Ovary (tissue), 10 donors: ENCODE results near the gene PLXDC2. TPM values are rescaled to one million over a fixed set of nuclear protein-coding genes. Genes with fewer than 3 reads are reported as not detected.
"Not testable (repeated sequence)": the region's sequence is repeated elsewhere in the genome, so short reads cannot be mapped to it uniquely, and the experiment has no call there.

Source experiments
- DNase-seq, 5 donors: peaks; one replicate each; pipeline ENCODE4 v3.0.0-alpha.2; 2019 to 2020
- H3K27ac ChIP-seq, 2 donors: fragments of 200-600 bp; one replicate each; pipeline versions ENCODE4 v1.5.1 to v1.8.0; 2019 to 2022
- H3K27me3 ChIP-seq: fragments of 200-600 bp; one replicate; pipeline ENCODE4 v1.8.0; 2022
- H3K36me3 ChIP-seq: fragments of 200-600 bp; sonication (generic); one replicate; pipeline ENCODE4 v1.5.1; 2019
- H3K4me1 ChIP-seq: one replicate; pipeline ENCODE4 v1.8.1; 2013; ENCODE audit warnings: mild to moderate bottlenecking, moderate library complexity; ENCODE audit not compliant: insufficient read depth
- H3K4me3 ChIP-seq: fragments of 200-600 bp; sonication (generic); one replicate; pipeline ENCODE4 v1.5.1; 2017
- H3K9me3 ChIP-seq, 2 donors: fragments of 200-600 bp in 1 of 2; sonication (generic) in 1 of 2; one replicate each; pipeline versions ENCODE4 v1.5.1 to v1.8.1; 2013 to 2019; ENCODE audit warnings: mild to moderate bottlenecking in 1 of 2, moderate library complexity in 1 of 2
- EP300 ChIP-seq: sonication (generic); formaldehyde crosslinking; IDR thresholded peaks from one replicate; pipeline ENCODE4 v1.6.1; 2017; ENCODE audit warnings: antibody characterized with exemption
- POLR2A ChIP-seq: fragments of 450-650 bp; IDR thresholded peaks from one replicate; pipeline ENCODE4 v1.6.1; 2017; ENCODE audit warnings: antibody characterized with exemption, mild to moderate bottlenecking, moderate library complexity
- WGBS, 3 donors: extraction: QIAGEN DNeasy Blood & Tissue Kit in 1 of 3; methylation state at CpG; one replicate each; pipeline versions ENCODE4 v1.1.5 to v1.1.7; 2013 to 2017; 5-methylcytosine and 5-hydroxymethylcytosine counted together
- intact Hi-C, 4 donors: fragments of 100-400 bp; cut with DNase I; formaldehyde crosslinking; loops; one replicate each; pipeline versions ENCODE4 v1.11.0 to v1.15.1; 2022 to 2023
- long read RNA-seq, 3 donors: library from polyadenylated mRNA in 2 of 3; unstranded in 2 of 3; transcript quantifications; one replicate each; pipeline ENCODE4 v2.0.0 and lab custom pipeline, GENCODE V29; 2021 to 2026
- polyA plus RNA-seq, 2 donors: library from polyadenylated mRNA; stranded (reverse); fragments of 200-250 nt in 1 of 2; fragments of 350-450 nt in 1 of 2; fragmentation: Illumina TruSeq in 1 of 2; extraction: RNeasy Lipid Tissue Mini Kit (QIAGEN cat#74804) in 1 of 2; gene quantifications; one replicate each; pipeline ENCODE4 v1.2.3, GENCODE V29; 2013 to 2014
- total RNA-seq, 7 donors: library from RNA; depleted of rRNA in 2 of 7; stranded (reverse); fragments of >200 nt in 2 of 7; fragmentation: NEBNext Ultra II Directional in 3 of 7; extraction: Animal tissue kit (Norgen Biotek cat#: 25700) in 3 of 7; gene quantifications; one replicate each; pipeline versions ENCODE4 v1.1.0 to v1.2.4, GENCODE V29; 2016 to 2023
- TF ChIP-seq, protein P1 (sequence below), 3 donors: fragments of 450-650 bp in 2 of 3; fragments of 200-600 bp in 1 of 3; IDR thresholded peaks; one replicate each; pipeline versions ENCODE4 v1.5.1 to v1.8.0; 2016 to 2022; ENCODE audit warnings: antibody characterized with exemption in 3 of 3, mild to moderate bottlenecking in 1 of 3
- donor health status: DM: no; HTN: no; CAD: no; lungs with moderate emphysema.
- donor health status: DM: no; HTN: no; CAD: no.
- donor health status: Bipolar disorder and iron deficiency.
- donor health status: DM: yes; HTN: yes; CAD: no.
- donor health status: DM: no; HTN: no; CAD: no.
- donor health status: DM: yes; HTN: yes; CAD: no.

The PLXDC2 gene
- total RNA-seq (10 to 100 TPM; 20.5 to 45.1 (median 38.0) TPM), polyA plus RNA-seq (10 to 100 TPM; 13.6 to 76.0 TPM)
- long read RNA-seq, donor 1, full-length matches to known transcripts: 41 of 52 reads
- long read RNA-seq, donor 1, partial matches to known transcripts: 4 of 52 reads
- long read RNA-seq, donor 1, other reads (novel, unspliced or antisense): 7 of 52 reads
- long read RNA-seq, donor 2, full-length matches to known transcripts: 8 of 20 reads
- long read RNA-seq, donor 2, partial matches to known transcripts: 12 of 20 reads
- long read RNA-seq, donor 2, other reads (novel, unspliced or antisense): 0 of 20 reads
- long read RNA-seq, donor 3, full-length matches to known transcripts: 9 of 18 reads
- long read RNA-seq, donor 3, partial matches to known transcripts: 1 of 18 reads
- long read RNA-seq, donor 3, other reads (novel, unspliced or antisense): 8 of 18 reads

DNA sequence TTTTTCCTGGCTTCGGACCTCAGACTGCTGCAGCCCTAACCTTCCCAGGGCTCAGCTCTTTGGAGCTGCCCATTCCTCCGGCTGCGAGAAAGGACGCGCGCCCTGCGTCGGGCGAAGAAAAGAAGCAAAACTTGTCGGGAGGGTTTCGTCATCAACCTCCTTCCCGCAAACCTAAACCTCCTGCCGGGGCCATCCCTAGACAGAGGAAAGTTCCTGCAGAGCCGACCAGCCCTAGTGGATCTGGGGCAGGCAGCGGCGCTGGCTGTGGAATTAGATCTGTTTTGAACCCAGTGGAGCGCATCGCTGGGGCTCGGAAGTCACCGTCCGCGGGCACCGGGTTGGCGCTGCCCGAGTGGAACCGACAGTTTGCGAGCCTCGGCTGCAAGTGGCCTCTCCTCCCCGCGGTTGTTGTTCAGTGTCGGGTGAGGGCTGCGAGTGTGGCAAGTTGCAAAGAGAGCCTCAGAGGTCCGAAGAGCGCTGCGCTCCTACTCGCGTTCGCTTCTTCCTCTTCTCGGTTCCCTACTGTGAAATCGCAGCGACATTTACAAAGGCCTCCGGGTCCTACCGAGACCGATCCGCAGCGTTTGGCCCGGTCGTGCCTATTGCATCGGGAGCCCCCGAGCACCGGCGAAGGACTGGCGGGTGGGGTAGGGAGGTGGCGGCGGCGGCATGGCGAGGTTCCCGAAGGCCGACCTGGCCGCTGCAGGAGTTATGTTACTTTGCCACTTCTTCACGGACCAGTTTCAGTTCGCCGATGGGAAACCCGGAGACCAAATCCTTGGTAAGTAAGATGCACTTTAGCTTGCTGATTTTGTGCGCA, at the start of gene PLXDC2:
Gene PLXDC2, plus strand, starts transcription at position 22 of the 820 bp plus-strand sequence.
- TF ChIP-seq, protein P1, sequence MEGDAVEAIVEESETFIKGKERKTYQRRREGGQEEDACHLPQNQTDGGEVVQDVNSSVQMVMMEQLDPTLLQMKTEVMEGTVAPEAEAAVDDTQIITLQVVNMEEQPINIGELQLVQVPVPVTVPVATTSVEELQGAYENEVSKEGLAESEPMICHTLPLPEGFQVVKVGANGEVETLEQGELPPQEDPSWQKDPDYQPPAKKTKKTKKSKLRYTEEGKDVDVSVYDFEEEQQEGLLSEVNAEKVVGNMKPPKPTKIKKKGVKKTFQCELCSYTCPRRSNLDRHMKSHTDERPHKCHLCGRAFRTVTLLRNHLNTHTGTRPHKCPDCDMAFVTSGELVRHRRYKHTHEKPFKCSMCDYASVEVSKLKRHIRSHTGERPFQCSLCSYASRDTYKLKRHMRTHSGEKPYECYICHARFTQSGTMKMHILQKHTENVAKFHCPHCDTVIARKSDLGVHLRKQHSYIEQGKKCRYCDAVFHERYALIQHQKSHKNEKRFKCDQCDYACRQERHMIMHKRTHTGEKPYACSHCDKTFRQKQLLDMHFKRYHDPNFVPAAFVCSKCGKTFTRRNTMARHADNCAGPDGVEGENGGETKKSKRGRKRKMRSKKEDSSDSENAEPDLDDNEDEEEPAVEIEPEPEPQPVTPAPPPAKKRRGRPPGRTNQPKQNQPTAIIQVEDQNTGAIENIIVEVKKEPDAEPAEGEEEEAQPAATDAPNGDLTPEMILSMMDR (IDR thresholded peaks at IDR 0.05): no peak
- TF ChIP-seq POLR2A: no peak
- TF ChIP-seq EP300: no peak
- intact Hi-C loops: loop anchor here in 1 of 4 donors (10.0 kb wide), 1 partner anchor 168 kb away; no protein-coding TSS in a partner anchor

DNA sequence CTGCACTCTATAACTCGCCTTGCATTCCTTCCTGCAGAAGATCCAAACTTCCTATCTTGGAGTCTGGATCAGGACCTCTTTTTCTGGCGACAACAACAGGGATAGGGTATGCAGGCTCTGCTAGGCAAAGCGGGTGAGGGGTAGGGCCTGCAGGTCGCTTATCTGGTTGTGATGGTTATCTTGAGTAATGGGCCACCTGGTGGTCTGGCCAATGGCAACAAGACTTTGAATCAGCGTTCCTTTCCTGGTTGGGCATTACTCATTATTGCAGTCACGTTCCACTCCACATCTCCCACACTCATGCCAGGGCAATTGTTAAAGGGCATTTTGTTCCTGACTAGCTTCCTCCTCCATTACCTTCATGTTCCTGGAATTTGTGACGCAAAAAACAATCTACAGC, 48.4 kb upstream of the PLXDC2 start:
- Histone ChIP-seq H3K9me3 (no peaks in the 10 kb centered on the region), H3K4me1 (no peaks in the 10 kb centered on the region), H3K36me3 (no peaks in the 10 kb centered on the region), H3K27ac (no peak overlapping the region), H3K27me3 (no peaks in the 10 kb centered on the region), H3K4me3 (no peak overlapping the region)
- 59 to 68% (median 66%) methylated on average over 7 of the region's 7 CpGs for WGBS, 3 donors
- no peak for DNase-seq
- intact Hi-C loops: no loop called here
- no peak for TF ChIP-seq POLR2A
- TF ChIP-seq, protein P1 (IDR thresholded peaks at IDR 0.05): no peak
- TF ChIP-seq EP300: no peak

More for the DNA sequence above, at the start of gene PLXDC2:
- Histone ChIP-seq H3K4me1 (peaks cover 1% of the 10 kb centered on the region), H3K27ac (peak within 1 kb of the TSS; percentile 69 to 81), H3K9me3 (no peaks in the 10 kb centered on the region), H3K36me3 (no peaks in the 10 kb centered on the region), H3K4me3 (peak within 1 kb of the TSS; percentile 53), H3K27me3 (no peaks in the 10 kb centered on the region)
- DNase-seq: peak in 4 of 5 donors; percentile 33 to 61 (median 54)
- WGBS, 3 donors: 0 to 1% (median 0%) methylated on average over 58 to 65 of the region's 65 CpGs

DNA sequence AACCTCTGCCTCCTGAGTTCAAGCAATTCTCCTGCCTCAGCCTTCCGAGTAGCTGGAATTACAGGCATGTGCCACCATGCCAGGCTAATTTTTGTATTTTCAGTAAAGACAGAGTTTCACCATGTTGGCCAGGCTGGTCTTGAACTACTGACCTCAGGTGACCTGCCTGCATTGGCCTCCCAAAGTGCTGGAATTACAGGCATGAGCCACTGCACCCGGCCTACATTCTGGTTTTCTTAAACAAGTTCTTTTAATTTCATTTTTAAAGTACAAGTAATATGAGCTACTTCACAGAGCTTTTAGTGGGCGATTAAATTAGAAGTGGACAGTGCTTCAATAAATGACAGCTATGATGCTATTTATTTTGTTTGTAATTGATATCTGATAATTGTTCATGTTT, 46.4 kb upstream of the PLXDC2 start:
- H3K4me1 ChIP-seq, H3K36me3 ChIP-seq, intact Hi-C loops, H3K4me3 ChIP-seq, H3K27me3 ChIP-seq, DNase-seq, H3K27ac ChIP-seq, H3K9me3 ChIP-seq: not testable (repeated sequence)
- WGBS, 3 donors: 66 to 81% (median 73%) methylated on average over 3 of the region's 3 CpGs

DNA sequence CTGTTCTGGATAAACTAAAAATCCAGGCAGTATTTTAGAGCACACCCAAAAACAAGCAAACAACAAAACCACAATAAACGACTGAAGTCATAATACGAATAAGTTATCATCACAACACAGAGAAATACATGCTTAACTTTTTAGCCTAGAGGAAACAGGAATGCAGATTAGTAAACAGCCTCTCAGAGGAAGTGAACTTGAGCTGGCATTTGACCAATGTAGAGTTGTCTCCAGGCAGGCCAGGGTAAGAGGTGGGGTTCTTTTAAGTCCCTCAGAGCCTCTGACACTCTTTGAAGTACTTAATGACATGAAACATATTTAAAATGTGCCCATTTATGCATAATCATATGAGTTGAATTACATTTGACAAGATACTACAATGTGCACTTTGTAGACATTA, 43.3 kb upstream of the PLXDC2 start:
- H3K4me3 ChIP-seq: no peak overlapping the region
- no peak overlapping the region for H3K27ac ChIP-seq
- no peaks in the 10 kb centered on the region for H3K4me1 ChIP-seq
- DNase-seq: no peak
- intact Hi-C loops: no loop called here
- no peaks in the 10 kb centered on the region for H3K9me3 ChIP-seq
- no peaks in the 10 kb centered on the region for H3K36me3 ChIP-seq
- H3K27me3 ChIP-seq: no peaks in the 10 kb centered on the region
- 18 to 42% (median 21%) methylated on average over 2 of the region's 2 CpGs for WGBS, 3 donors
- TF ChIP-seq, protein P1 (IDR thresholded peaks at IDR 0.05): no peak
- no peak for TF ChIP-seq EP300
- TF ChIP-seq POLR2A: no peak
